ENCODE measurements around the gene DUSP12. TPM values are rescaled to one million over a fixed set of nuclear protein-coding genes. Genes with fewer than 3 reads are reported as not detected.

The DUSP12 gene
- total RNA-seq, 1 donor from 2014 or later, result 21.0 TPM

DNA sequence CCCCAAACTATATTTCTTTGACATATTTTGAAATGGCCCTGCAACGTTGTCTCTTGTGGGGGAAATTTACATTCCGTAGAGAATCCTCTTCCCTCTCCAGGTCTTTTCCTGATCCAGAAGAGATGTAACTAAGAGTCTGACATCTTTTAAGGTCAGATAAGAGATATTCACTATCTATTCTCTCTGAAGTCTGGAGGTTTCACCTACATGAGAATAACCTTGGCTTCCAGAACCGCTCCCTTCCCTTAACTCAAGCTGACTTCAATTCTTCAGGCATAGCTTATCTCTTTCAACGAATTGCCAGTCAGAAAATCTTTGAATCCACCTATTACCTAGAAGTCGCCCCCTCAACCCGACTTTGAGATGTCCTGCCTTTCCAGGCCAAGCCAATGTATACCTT is 18.3 kb upstream of the DUSP12 start:
- no peak for DNase-seq (ENCODE audit: low spot score in 2 of 2)
- TF ChIP-seq, protein P1, sequence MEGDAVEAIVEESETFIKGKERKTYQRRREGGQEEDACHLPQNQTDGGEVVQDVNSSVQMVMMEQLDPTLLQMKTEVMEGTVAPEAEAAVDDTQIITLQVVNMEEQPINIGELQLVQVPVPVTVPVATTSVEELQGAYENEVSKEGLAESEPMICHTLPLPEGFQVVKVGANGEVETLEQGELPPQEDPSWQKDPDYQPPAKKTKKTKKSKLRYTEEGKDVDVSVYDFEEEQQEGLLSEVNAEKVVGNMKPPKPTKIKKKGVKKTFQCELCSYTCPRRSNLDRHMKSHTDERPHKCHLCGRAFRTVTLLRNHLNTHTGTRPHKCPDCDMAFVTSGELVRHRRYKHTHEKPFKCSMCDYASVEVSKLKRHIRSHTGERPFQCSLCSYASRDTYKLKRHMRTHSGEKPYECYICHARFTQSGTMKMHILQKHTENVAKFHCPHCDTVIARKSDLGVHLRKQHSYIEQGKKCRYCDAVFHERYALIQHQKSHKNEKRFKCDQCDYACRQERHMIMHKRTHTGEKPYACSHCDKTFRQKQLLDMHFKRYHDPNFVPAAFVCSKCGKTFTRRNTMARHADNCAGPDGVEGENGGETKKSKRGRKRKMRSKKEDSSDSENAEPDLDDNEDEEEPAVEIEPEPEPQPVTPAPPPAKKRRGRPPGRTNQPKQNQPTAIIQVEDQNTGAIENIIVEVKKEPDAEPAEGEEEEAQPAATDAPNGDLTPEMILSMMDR (IDR thresholded peaks at IDR 0.05), result no peak
- Histone ChIP-seq H3K9me3 (no peaks in the 10 kb centered on the region), H3K4me1 (peaks cover 0 to 2% of the 10 kb centered on the region in 2 donors), H3K36me3 (no peaks in the 10 kb centered on the region), H3K4me3 (no peak overlapping the region), H3K27me3 (no peaks in the 10 kb centered on the region), H3K27ac (no peak overlapping the region)
- intact Hi-C loops (cut with DNase I), result no loop called here

DNA sequence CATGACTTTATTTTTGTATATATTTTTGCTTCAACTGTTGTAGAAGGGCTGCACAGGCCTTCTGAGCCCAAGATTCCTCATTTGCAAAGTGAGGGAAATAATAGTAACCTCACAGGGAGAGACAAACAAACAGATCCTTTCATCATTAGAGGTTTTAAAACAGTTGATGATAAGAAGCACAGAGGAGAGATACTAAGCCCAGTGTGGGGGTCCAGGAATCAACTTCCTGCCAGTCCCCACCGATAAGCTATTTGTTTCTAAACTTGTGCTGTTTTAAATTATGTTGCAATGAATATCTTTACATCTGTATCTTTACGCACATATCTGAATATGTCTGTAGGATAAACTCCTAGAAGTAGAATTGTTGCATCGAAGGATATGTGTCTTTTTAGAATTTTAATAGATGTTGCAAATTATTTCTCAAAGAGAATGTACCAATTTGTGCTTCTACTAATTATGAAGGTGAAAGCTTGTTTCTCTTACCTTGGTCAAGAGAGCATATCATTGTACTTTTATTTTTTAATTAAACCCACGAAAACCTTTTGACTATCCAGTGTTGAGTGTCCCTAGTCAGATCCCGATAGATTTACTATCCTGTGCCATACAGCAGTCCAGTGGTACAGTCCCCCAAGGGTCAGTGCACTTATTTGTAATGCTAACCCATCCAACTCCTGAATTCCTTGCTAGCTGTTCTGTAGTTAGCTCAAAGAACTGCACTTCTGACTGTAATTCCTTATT is 17.4 kb upstream of the DUSP12 start:
- H3K9me3 ChIP-seq, result no peaks in the 10 kb centered on the region
- no peak overlapping the region for H3K27ac ChIP-seq
- intact Hi-C loops (cut with DNase I), result no loop called here
- no peaks in the 10 kb centered on the region for H3K36me3 ChIP-seq
- TF ChIP-seq, protein P1 (IDR thresholded peaks at IDR 0.05), result no peak
- DNase-seq (ENCODE audit: low spot score in 2 of 2), result no peak
- no peaks in the 10 kb centered on the region for H3K27me3 ChIP-seq
- H3K4me3 ChIP-seq, result no peak overlapping the region
- H3K4me1 ChIP-seq, result peaks cover 0 to 2% of the 10 kb centered on the region in 2 donors

DNA sequence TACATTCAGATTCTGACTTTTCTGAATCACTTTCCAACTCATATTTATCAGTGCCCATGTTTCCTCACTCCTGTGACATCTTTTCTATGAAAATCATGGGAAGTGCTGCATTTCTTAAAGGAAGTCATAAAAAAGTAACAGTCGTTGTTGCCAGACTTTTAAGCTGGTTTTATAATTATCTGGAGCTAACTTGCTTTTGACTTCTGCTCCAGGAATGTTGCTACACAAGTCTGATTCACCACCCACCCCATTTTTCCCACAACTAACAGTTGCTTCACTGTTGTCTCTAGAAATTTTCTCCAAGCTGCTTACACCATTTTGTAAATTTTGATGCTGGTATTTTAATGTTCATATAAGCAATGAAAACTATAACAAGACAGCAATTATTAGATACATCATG is 16.1 kb upstream of the DUSP12 start:
- no peak for DNase-seq (ENCODE audit: low spot score in 2 of 2)
- TF ChIP-seq, protein P1 (IDR thresholded peaks at IDR 0.05), result no peak
- H3K27ac ChIP-seq, result no peak overlapping the region
- no peaks in the 10 kb centered on the region for H3K9me3 ChIP-seq
- H3K4me3 ChIP-seq, result no peak overlapping the region
- H3K36me3 ChIP-seq, result no peaks in the 10 kb centered on the region
- H3K27me3 ChIP-seq, result no peaks in the 10 kb centered on the region
- intact Hi-C loops (cut with DNase I), result no loop called here
- H3K4me1 ChIP-seq, result no peaks in the 10 kb centered on the region

DNA sequence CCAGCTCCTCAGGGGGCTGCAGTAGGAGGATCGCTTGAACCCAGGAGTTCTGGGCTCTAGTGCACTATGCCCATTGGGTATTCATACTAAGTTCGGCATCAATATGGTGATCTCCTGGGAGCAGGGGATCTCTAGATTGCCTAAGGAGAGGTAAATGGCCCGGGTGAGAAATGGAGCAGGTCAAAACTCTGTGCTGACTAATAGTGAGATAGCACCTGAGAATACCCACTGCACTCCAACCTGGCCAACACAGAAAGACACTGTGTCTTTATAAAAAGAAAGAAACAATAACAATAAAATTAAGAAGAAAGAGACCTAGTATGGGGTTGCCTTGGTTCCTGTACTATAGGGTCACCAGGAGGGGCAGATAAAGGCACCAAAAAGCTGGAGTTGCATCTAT is 13.7 kb upstream of the DUSP12 start:
- intact Hi-C loops (cut with DNase I), result no loop called here

DNA sequence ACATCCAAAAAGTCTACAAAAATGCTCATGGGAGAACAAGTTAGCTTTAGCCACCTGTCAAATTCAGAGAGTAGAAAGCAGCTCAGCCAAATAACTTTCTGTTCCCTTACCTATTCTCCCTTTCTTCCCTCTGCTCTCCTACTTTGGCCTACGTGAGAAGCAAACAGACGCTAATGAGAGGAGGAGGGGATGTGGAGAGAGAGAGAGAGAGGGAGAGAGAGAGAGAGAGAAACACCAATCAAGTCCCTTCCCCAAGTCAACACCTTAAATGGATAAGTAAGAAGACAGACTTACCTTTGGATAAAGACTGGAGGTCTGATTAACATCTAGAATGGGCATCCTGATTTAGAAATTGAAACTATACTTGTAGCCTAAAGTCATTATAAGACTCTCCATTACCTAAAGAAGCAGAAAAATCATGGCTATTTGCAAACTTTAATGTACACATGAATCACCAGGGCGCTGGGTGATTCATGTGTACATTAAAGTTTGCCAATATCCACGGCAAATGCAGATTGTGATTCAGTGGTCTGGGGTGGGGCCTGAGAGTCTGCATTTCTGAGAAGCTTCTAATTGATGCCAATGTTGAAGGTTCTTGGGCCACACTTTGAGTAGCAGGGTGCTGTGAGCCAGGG is 13.1 kb upstream of the DUSP12 start:
- TF ChIP-seq, protein P1 (IDR thresholded peaks at IDR 0.05), result no peak
- no peaks in the 10 kb centered on the region for H3K9me3 ChIP-seq
- H3K4me3 ChIP-seq, result no peak overlapping the region
- no peaks in the 10 kb centered on the region for H3K27me3 ChIP-seq
- no peak overlapping the region for H3K27ac ChIP-seq
- H3K36me3 ChIP-seq, result no peaks in the 10 kb centered on the region
- no peak for DNase-seq (ENCODE audit: low spot score in 2 of 2)
- intact Hi-C loops (cut with DNase I), result no loop called here
- no peaks in the 10 kb centered on the region for H3K4me1 ChIP-seq

More for the DNA sequence above, 13.7 kb upstream of the DUSP12 start:
- H3K4me3 ChIP-seq, result no peak overlapping the region
- H3K27me3 ChIP-seq, result no peaks in the 10 kb centered on the region
- H3K27ac ChIP-seq, result no peak overlapping the region
- no peaks in the 10 kb centered on the region for H3K4me1 ChIP-seq
- TF ChIP-seq, protein P1 (IDR thresholded peaks at IDR 0.05), result no peak
- no peaks in the 10 kb centered on the region for H3K9me3 ChIP-seq
- no peaks in the 10 kb centered on the region for H3K36me3 ChIP-seq
- DNase-seq (ENCODE audit: low spot score in 2 of 2), result no peak
